Measurements from ENCODE around the gene BCR.

Gene BCR

GRCh38 chr22:23218053-23218866 lies 38.0 kb downstream of the BCR start:
- no peak for DNase-seq

- no peak for DNase-seq
These were observed 38.5 kb downstream of the BCR start for GRCh38 chr22:23218867-23219251.

DNA sequence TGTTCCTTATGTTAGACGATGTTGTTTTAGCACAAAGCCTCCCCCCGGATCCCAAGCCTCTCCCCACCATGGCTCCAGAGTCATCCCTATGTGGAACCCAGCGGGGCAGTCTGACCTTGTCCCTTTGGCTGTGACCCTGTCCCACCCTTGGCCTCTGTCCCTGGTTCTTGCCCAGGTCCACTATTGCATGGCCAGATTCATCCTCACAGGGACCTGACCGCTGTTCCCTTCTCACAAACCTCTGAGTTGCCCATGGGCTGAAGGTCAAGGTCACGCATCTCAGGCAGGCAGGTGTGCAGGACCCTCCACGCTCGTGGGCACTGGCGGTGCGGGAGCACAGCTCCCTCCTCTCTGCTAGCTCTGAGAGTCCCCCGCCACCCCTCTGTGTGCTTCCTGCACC lies 39.0 kb downstream of the BCR start:
- DNase-seq: no peak

DNA sequence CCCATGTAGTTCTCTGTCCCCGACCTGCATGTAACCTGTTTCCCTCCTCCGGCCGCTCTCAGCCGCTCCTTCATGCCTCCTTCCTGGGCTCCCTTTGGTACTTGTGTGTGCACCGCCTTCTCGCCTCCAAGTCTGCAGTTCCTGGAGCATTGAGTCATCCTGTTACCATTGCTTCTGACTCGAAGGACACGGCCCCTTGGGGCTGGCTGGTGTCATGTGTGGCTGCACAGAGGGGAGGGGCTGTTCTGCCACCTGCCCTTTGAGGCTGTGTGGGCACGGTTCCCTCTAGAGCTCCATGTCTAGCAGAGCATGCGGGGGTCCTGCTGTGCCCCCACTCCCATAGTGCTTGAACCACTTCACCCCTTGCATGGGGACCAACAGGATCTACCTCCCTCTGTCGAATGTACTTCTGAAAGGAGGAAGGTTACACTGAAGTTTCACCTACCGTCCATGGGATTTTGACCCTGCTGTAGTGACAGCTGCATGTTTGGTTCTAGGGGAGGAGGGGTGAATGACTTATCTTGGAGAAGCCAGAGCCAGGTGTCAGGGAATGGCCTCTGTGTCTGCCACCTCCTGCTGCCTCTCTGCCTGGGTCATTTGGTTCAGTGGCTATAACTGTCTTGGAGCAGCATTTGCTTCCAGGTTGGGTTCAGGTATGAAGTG lies 39.6 kb downstream of the BCR start:
- peak; percentile 36 for DNase-seq

- no peak for DNase-seq
These were observed 40.4 kb downstream of the BCR start for GRCh38 chr22:23220485-23221350.

- DNase-seq: no peak
These were observed 41.1 kb downstream of the BCR start for GRCh38 chr22:23221351-23221804.

DNA sequence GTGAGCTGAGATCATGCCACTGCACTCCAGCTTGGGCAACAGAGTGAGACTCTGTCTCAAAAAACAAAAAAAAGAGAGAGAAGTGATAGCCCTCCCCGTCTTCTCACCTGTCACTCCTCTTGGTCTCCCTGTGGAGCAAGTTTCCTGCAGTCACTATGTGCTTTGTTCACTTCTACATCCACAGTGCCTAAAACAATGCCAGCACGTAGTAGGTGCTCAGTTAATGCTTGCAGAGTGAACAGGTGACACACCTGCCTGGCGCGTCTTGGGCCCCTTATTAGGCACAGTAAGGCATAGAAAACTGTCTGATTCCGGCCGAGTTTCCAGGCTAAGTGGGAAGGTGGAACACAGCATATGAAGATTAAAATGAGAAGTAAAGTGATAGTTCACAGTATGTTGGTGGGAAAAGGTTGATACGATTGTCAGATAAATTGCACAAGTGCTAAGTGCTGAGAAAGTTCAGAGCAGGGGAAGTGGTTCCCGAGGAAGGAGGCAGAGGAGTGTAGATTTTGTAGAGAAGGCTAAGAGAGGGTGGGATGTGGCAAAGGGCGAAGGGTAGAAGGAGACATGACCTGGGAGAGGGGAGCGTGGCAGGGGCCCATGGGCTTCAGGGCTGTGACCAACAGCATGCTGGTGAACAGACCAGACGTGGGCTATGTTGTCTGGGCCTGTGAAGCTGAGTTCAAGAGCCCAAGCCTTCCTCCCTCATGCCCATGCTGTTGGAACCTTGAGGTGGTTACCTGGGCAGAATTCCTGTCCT lies 41.9 kb downstream of the BCR start:
- no peak for DNase-seq

GRCh38 chr22:23222793-23223568 lies 42.7 kb downstream of the BCR start:
- DNase-seq: no peak

DNA sequence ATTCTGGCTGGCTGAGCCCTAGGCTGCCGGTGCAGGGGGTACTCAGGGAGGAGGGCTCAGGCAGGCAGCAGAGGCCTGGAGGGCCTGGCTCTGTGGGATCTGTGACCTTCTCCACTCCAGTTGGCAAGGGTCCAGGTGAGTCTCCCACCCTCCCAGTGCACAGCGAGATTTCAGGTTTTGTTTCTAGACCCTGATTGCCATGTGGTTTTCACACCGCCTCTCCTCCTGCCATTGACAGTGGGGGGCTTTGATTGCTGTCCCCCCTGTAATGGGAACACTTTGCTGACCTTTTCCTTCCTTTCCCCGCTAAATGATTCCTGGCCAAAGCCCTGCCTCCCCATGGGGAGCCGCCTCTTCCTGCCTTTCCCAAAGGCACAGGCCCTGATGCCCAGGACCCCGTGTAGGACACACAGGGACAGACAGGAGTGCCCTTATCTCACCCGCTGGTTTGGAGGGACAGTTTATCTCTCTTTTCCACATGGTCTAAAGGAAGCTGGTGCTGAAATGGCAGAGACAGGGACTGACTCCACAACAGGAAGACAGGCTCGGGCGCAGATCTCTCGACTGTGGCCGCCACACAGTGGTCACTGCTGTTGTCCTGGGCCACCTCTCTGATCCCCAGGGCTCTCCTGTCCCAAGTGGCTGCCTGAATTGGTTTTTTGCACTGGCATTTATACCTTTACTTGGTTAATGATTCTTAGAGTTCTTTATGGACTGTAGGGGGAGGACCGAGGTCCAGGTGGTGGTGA lies 43.4 kb downstream of the BCR start:
- no peak for DNase-seq

DNA sequence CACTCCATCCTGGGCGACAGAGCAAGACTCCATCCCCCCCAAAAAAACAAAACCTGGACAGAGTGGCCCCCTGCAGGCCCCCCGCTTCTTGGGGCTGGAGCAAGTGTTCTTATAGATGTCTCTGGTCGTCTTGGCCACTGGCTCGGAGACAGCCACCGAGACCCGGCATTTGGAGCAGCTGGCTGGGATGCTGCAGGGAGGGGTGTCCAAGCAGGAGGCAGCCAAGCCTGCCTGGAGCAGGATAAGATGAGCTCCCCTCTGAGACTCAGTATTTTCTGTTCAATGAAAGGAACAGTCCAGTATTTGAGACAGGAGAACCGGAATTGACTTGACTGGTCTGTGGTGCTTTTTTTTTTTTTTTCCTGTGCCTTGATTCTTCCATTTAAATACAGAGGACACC lies 44.5 kb downstream of the BCR start:
- no peak for DNase-seq

- no peak for DNase-seq
These were observed 45.0 kb downstream of the BCR start for GRCh38 chr22:23225337-23225723.

DNA sequence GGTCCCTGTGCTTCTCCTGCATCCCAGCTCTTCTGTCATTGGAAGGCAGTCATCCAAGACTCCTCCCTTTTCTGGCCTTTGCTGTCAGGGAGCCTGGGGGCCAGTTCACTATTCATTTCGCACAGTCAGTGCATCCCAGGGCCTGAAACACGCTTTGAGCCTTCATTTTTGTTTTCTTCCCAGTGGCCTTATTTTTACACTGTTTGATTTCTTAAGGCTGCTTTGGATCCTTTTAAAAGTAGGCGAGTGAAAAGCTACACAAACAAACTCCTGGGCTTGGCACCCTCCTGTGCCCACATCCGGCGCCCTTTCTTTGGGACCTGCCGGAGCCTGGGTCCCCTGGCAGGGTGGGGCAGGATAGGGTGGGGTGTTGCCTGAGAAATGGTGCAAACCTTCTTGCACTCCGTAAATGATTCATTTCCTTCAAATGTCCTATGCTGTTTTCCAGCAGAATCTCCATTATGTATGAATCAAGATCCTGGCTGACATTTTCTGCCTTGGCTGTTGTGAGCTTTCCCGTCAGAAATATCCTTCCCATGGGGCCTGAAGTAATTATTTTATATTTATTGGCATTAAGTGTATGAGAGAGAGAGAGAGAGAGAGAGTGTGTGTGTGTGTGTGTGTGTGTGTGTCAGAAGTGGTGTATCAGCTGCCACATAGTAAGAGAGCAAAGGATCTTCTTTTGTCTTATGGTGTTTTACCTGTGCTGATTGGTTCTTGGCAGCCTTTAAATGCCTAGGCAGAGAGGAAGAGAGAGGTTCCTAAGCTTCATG lies 45.6 kb downstream of the BCR start:
- peak; percentile 54 for DNase-seq

GRCh38 chr22:23226497-23226850 lies 46.2 kb downstream of the BCR start:
- no peak for DNase-seq

GRCh38 chr22:23227380-23227779 lies 47.1 kb downstream of the BCR start:
- no peak for DNase-seq

DNA sequence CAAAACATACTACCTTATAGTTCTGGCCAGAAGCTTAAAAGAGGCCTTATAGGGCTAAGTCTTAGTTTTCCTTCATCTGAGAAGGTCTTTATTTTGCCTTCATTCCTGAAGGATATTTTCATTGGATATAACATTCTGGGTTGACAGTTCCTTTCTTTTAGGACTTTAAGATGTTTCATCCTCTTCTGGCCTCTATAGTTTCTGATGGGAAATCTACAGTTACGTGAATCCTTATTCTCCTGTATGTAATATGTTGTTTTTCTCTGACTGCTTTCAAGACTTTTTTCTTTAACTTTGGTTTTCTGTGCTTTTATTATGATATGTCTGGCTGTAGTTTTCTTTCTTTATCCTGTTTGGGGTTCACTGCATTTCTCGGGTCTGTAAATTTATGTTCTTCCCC lies 48.2 kb downstream of the BCR start:
- no peak for DNase-seq

DNA sequence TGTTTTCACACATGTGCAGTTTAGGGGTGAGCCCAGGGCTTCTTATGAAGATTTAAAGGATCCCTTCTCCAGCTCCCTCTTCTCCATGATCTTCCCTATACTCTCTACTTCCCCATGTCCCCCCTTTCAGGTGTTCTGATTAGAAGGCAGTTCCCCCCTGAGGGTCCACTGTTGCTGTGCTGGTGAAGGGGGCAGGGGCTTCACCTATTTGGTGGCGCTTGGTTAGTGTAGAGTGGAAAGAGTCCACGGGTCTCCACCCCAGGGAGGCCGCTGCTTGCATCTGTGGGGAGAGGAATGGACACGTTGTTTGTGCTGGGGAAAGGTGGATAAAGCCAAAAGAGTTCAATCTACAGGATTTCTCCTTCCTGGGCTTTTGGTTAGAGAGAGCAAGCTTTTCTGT lies 49.3 kb downstream of the BCR start:
- DNase-seq: no peak

- DNase-seq: no peak
These were observed 50.2 kb downstream of the BCR start for GRCh38 chr22:23230348-23231068.

GRCh38 chr22:23231471-23232093 lies 51.3 kb downstream of the BCR start:
- no peak for DNase-seq
